Liver (tissue), 9 donors: ENCODE data around the gene CPEB2. TPM values are rescaled to one million over a fixed set of nuclear protein-coding genes. Genes with fewer than 3 reads are reported as not detected.

Experiments used
- DNase-seq: peaks from one replicate; pipeline ENCODE4 v3.0.0-alpha.2; 2017; ENCODE audit warnings: low spot score
- H3K27ac ChIP-seq, 2 donors: one replicate each; pipeline ENCODE4 v1.7.0; 2013; ENCODE audit warnings: inconsistent platforms in 2 of 2, low read length in 2 of 2, control low read depth in 1 of 2, low read depth in 1 of 2, mild to moderate bottlenecking in 1 of 2
- H3K27me3 ChIP-seq, 4 donors: one replicate each; pipeline versions ENCODE4 v1.6.1 to v1.7.0; 2013; ENCODE audit warnings: low read length in 3 of 4, inconsistent platforms in 1 of 4, mild to moderate bottlenecking in 1 of 4, moderate library complexity in 1 of 4; ENCODE audit not compliant: control insufficient read depth in 4 of 4, insufficient read depth in 4 of 4
- H3K36me3 ChIP-seq, 4 donors: one replicate each; pipeline versions ENCODE4 v1.6.1 to v1.7.0; 2013; ENCODE audit warnings: low read length in 3 of 4, mild to moderate bottlenecking in 3 of 4, low read depth in 1 of 4, moderate library complexity in 1 of 4; ENCODE audit not compliant: control insufficient read depth in 4 of 4, insufficient read depth in 3 of 4
- H3K4me1 ChIP-seq, 4 donors: one replicate each; pipeline versions ENCODE4 v1.6.1 to v1.7.0; 2013; ENCODE audit warnings: low read length in 3 of 4, mild to moderate bottlenecking in 3 of 4, moderate library complexity in 1 of 4; ENCODE audit not compliant: control insufficient read depth in 4 of 4, insufficient read depth in 4 of 4
- H3K4me3 ChIP-seq, 3 donors: one replicate each; pipeline versions ENCODE4 v1.6.1 to v1.7.0; 2013; ENCODE audit warnings: low read length in 3 of 3, control low read depth in 1 of 3, low read depth in 1 of 3, mild to moderate bottlenecking in 1 of 3
- H3K9ac ChIP-seq, 2 donors: one replicate each; pipeline ENCODE4 v1.7.0; 2013; ENCODE audit warnings: low read length in 2 of 2, mild to moderate bottlenecking in 2 of 2, moderate library complexity in 2 of 2, control low read depth in 1 of 2, low read depth in 1 of 2
- H3K9me3 ChIP-seq, 4 donors: one replicate each; pipeline versions ENCODE4 v1.6.1 to v1.7.0; 2013; ENCODE audit warnings: low read length in 3 of 4; ENCODE audit not compliant: control insufficient read depth in 4 of 4
- ATF3 ChIP-seq: IDR thresholded peaks from 2 replicates; pipeline ENCODE4 v1.6.1; 2016; ENCODE audit warnings: antibody characterized with exemption
- CTCF ChIP-seq: fragments of 150-350 bp; IDR thresholded peaks from 2 replicates; pipeline ENCODE4 v1.5.1; 2017; ENCODE audit warnings: improper control_type of control experiment, low read depth, low read length; ENCODE audit not compliant: missing input control
- FOXA1 ChIP-seq: IDR thresholded peaks from 2 replicates; pipeline ENCODE4 v1.6.1; 2016; ENCODE audit warnings: antibody characterized with exemption
- FOXA2 ChIP-seq: IDR thresholded peaks from 2 replicates; pipeline ENCODE4 v1.6.1; 2016; ENCODE audit warnings: antibody characterized with exemption
- GABPA ChIP-seq, 2 donors: IDR thresholded peaks in 1 of 2; conservative IDR thresholded peaks in 1 of 2; 2 replicates each; pipeline ENCODE4 v1.6.1; 2016; ENCODE audit warnings: antibody characterized with exemption in 2 of 2, mild to moderate bottlenecking in 1 of 2, moderate library complexity in 1 of 2
- HNF4A ChIP-seq, 2 donors: conservative IDR thresholded peaks; 2 replicates each; pipeline ENCODE4 v1.6.1; 2016; ENCODE audit warnings: antibody characterized with exemption in 2 of 2, mild to moderate bottlenecking in 2 of 2
- HNF4G ChIP-seq: IDR thresholded peaks from 2 replicates; pipeline ENCODE4 v1.6.1; 2016; ENCODE audit warnings: antibody characterized with exemption
- JUND ChIP-seq, 2 donors: IDR thresholded peaks; 2 replicates each; pipeline ENCODE4 v1.6.1; 2016; ENCODE audit warnings: antibody characterized with exemption in 2 of 2
- MAX ChIP-seq: IDR thresholded peaks from 2 replicates; pipeline ENCODE4 v1.6.1; 2016; ENCODE audit warnings: antibody characterized with exemption
- NR2F2 ChIP-seq: IDR thresholded peaks from 2 replicates; pipeline ENCODE4 v1.6.1; 2016; ENCODE audit warnings: antibody characterized with exemption
- RAD21 ChIP-seq, 2 donors: IDR thresholded peaks; 2 replicates each; pipeline ENCODE4 v1.6.1; 2016; ENCODE audit warnings: antibody characterized with exemption in 2 of 2, mild to moderate bottlenecking in 2 of 2
- REST ChIP-seq: IDR thresholded peaks from 2 replicates; pipeline ENCODE4 v1.6.1; 2016; ENCODE audit warnings: antibody characterized with exemption, mild to moderate bottlenecking
- RXRA ChIP-seq, 2 donors: IDR thresholded peaks; 2 replicates each; pipeline ENCODE4 v1.6.1; 2017 to 2018; ENCODE audit warnings: antibody characterized with exemption in 2 of 2, mild to moderate bottlenecking in 1 of 2
- TAF1 ChIP-seq: conservative IDR thresholded peaks from 2 replicates; pipeline ENCODE4 v1.6.1; 2016; ENCODE audit warnings: antibody characterized with exemption, mild to moderate bottlenecking
- YY1 ChIP-seq: IDR thresholded peaks from 2 replicates; pipeline ENCODE4 v1.6.1; 2016; ENCODE audit warnings: antibody characterized with exemption, mild to moderate bottlenecking
- ZBTB33 ChIP-seq: IDR thresholded peaks from 2 replicates; pipeline ENCODE4 v1.6.1; 2016; ENCODE audit warnings: antibody characterized with exemption
- WGBS: extraction: QIAGEN DNeasy Blood & Tissue Kit; methylation state at CpG from one replicate; pipeline ENCODE4 v1.1.7; 2013; 5-methylcytosine and 5-hydroxymethylcytosine counted together
- polyA plus RNA-seq, 2 donors: library from polyadenylated mRNA; stranded (reverse) in 1 of 2; unstranded in 1 of 2; fragments of 200-250 nt in 1 of 2; fragments of >200 nt in 1 of 2; fragmentation: Nextera tagmentation in 1 of 2; extraction: Ambion mirVana in 1 of 2; gene quantifications; one replicate each; pipeline versions ENCODE4 v1.2.1 to v1.2.3, GENCODE V29; 2013 to 2015
- total RNA-seq, 2 donors: library from RNA; depleted of rRNA; stranded (reverse); fragments of >200 nt; gene quantifications; one replicate each; pipeline ENCODE4 v1.2.3, GENCODE V29; 2014
- donor health status: healthy.
- donor health status: healthy.
- donor health status: healthy.
- donor health status: healthy.
- donor health status: healthy.

The CPEB2 gene
- total and polyA plus RNA-seq, 4 donors = 3.6 to 14.0 (median 4.6) TPM

GRCh38 chr4:15011166-15011565 is 8.9 kb downstream of the CPEB2 start:
- no peak for TF ChIP-seq FOXA2
- TF ChIP-seq JUND (IDR thresholded peaks at IDR 0.05) = no peak
- TF ChIP-seq REST = no peak
- no peak for TF ChIP-seq GABPA (IDR thresholded peaks at IDR 0.05 in 1 of 2, conservative IDR thresholded peaks at IDR 0.05 in 1 of 2)
- TF ChIP-seq RAD21 (IDR thresholded peaks at IDR 0.05) = no peak
- TF ChIP-seq CTCF = no peak
- no peak for TF ChIP-seq RXRA (IDR thresholded peaks at IDR 0.05)
- no peak for TF ChIP-seq HNF4A (conservative IDR thresholded peaks at IDR 0.05)
- no peak for TF ChIP-seq NR2F2
- no peak for TF ChIP-seq HNF4G
- no peak for TF ChIP-seq ATF3
- no peak overlapping the region for H3K4me3 ChIP-seq
- 98% methylated on average over 9 of the region's 9 CpGs for WGBS
- peaks cover 3 to 30% (median 4%) of the 10 kb centered on the region in 4 donors for H3K4me1 ChIP-seq
- no peaks in the 10 kb centered on the region for H3K9me3 ChIP-seq
- no peak overlapping the region for H3K27ac ChIP-seq
- H3K27me3 ChIP-seq = no peaks in the 10 kb centered on the region
- no peak for DNase-seq
- H3K36me3 ChIP-seq = peaks cover 0 to 17% (median 9%) of the 10 kb centered on the region in 4 donors
- no peak overlapping the region for H3K9ac ChIP-seq

GRCh38 chr4:15012017-15012788 is 9.9 kb downstream of the CPEB2 start:
- no peak overlapping the region for H3K9ac ChIP-seq
- peaks cover 0 to 20% (median 10%) of the 10 kb centered on the region in 4 donors for H3K36me3 ChIP-seq
- no peaks in the 10 kb centered on the region for H3K9me3 ChIP-seq
- no peak overlapping the region for H3K27ac ChIP-seq
- H3K4me1 ChIP-seq = peaks cover 2 to 20% (median 3%) of the 10 kb centered on the region in 4 donors
- DNase-seq = no peak
- H3K4me3 ChIP-seq = no peak overlapping the region
- H3K27me3 ChIP-seq = no peaks in the 10 kb centered on the region
- 66% methylated on average over 3 of the region's 3 CpGs for WGBS
- no peak for TF ChIP-seq FOXA2
- TF ChIP-seq YY1 = no peak
- no peak for TF ChIP-seq HNF4G
- no peak for TF ChIP-seq ZBTB33
- no peak for TF ChIP-seq JUND (IDR thresholded peaks at IDR 0.05)
- no peak for TF ChIP-seq CTCF
- TF ChIP-seq FOXA1 = no peak
- no peak for TF ChIP-seq ATF3
- TF ChIP-seq NR2F2 = no peak
- no peak for TF ChIP-seq RXRA (IDR thresholded peaks at IDR 0.05)
- no peak for TF ChIP-seq HNF4A (conservative IDR thresholded peaks at IDR 0.05)
- no peak for TF ChIP-seq TAF1
- no peak for TF ChIP-seq MAX
- TF ChIP-seq GABPA (IDR thresholded peaks at IDR 0.05 in 1 of 2, conservative IDR thresholded peaks at IDR 0.05 in 1 of 2) = no peak
